GM18526 (cell line): Measurements from ENCODE around the gene KIZ.

ENCODE experiments used
- POLR2A ChIP-seq: IDR thresholded peaks from 3 replicates; pipeline ENCODE4 v1.6.1; 2011; ENCODE audit not compliant: insufficient read length; ENCODE audit errors: extremely low read depth

The KIZ gene

DNA sequence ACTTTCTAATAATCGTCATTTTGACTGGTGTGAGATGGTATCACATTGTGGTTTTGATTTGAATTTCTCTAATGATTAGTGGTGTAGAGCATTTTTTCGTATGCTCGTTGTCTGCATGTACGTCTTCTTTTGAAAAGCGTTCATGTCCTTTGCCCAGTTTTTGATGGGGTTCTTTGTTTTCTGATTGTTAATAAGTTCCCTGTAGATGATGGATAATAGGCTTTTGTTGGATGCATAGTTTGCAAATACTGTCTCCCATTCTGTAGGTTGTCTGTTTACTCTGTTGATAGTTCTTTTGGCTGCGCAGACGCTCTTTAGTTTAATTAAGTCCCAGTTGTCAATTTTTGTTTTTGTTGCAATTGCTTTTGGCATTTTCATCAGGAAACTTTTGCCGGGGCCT is 144.9 kb downstream of the KIZ start:
- no peak for TF ChIP-seq POLR2A

GRCh38 chr20:21272279-21272678 is 146.4 kb downstream of the KIZ start:
- no peak for TF ChIP-seq POLR2A

- no peak for TF ChIP-seq POLR2A
Observed at GRCh38 chr20:21272679-21273078, 146.8 kb downstream of the KIZ start.

GRCh38 chr20:21273755-21274386 is 148.0 kb downstream of the KIZ start:
- no peak for TF ChIP-seq POLR2A

DNA sequence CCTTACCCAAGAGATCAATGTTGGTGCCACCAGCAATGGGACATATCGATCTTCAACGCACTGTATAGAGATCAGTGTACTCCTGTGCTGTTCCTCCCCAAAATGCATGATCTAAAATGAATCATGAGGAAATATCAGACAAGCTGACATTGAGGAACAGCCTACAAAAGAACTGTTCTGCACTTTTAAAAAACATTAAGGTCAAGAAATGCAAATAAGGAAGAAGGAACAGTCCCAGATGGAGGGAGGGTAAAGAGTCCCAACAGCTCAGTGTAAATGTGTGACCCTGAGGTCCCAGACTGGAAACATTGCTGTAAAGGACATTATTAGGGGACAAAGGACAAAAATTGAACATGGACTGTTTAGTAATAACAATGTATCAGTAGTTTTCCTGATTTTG is 152.9 kb downstream of the KIZ start:
- no peak for TF ChIP-seq POLR2A

DNA sequence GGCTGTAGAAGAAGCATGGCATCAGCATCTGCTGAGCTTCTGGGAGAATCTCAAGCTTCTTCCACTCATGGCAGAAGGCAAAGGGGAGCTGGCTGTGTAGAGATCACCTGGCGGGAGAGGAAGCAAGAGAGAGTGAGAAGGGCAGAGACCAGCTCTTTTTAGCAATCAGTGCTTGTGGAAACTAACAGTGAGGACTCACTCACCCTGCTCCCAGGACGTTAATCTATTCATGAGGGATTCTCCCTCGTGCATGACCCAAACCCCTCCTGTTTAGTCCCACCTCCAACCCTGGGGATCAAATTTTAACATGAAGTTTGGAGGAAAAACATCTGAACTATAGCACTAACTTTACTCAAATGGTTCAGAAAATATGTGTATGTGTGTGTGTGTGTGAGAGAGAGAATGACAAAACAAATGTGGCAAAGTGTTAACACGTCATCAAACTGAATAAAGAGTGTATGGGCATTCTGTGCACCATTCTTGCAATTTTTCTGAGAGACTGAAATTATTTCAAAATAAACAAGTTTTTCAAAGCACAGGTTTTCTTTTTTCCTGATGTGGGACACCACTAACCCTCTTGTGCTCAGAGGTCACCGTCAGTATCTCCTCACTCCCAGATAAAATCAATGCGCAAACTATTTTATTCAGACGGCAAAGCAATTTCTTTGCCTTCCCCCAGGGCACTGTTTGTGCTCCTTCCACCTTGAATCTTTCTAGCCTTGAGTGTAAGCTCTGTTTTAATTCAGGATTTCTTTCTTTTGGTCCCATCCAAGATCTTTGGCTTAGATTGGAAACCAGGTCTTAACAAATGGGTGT is 154.0 kb downstream of the KIZ start:
- TF ChIP-seq POLR2A: no peak

DNA sequence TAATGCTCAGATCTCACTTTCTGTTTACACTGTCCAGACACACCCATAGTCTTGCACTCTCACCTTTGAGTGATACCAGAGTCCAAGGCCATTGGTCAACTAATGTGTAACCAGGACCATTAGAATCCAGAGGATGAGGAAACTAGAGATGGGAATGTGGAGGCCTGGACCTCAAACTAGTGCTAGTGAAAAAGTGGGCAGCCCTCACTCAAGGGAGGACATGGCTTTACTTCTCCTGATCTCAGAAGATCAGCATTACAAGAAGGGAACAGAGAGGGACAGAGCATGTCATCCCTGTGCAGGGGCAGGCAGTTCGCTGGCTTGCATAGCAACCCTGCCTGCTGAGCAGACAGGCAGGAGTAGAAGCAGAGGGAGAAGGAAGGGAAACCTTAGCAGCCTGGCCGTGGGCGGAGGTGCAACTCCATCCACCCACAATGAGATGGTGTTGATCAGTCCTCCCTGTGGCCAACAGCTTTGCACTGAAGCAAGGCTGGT is 154.7 kb downstream of the KIZ start:
- no peak for TF ChIP-seq POLR2A

DNA sequence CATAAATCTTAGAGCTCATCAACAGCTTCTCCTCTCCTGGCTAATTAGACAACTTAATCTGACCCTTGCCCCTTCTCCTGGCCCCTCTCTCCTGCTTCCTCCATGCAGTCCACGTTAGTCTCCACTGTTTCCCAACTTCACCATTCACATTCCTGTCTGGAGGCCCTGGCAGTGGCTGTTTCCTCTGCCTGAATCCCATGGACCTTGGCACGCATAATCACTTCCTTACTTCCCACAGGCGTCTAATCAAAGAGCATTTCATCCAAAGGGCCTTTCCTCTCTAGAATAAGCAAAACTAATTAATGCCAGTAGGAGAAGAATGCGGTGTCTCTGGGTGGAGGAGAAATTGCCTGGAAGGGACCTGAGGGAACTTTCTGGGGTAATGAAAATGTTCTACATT is 160.9 kb downstream of the KIZ start:
- TF ChIP-seq POLR2A: no peak

- no peak for TF ChIP-seq POLR2A
Observed at GRCh38 chr20:21288587-21289370, 162.9 kb downstream of the KIZ start.

GRCh38 chr20:21289651-21290050 is 163.8 kb downstream of the KIZ start:
- no peak for TF ChIP-seq POLR2A

- TF ChIP-seq POLR2A: no peak
Observed at GRCh38 chr20:21291026-21291425, 165.1 kb downstream of the KIZ start.

DNA sequence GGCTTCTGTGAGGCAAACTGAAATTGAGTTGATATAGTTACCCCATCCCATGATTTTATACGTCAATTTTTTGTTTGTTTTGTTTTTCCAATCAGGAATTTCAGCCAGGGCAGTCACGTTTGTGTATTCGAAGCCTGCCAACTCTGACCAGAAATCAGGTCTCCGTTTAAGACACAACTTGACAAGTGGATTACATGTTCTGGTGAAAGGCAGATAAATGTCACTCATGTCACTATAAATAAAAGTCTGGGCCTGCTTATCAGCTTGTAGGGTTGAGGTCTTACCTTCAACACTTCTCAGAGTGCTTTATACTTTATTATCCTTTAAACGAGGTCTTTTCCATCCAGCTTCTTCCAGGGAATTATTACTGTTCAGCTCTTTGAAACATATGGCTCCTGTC is 168.9 kb downstream of the KIZ start:
- no peak for TF ChIP-seq POLR2A
